HUES48 (cell line): ENCODE measurements around the gene ACOT13.
"Not testable (repeated sequence)": the region's sequence is repeated elsewhere in the genome, so short reads cannot be mapped to it uniquely, and the experiment has no call there.

ENCODE experiments used
- H3K27ac ChIP-seq: one replicate; pipeline ENCODE4 v1.7.0; 2013; ENCODE audit warnings: low read depth, low read length, inconsistent platforms
- H3K27me3 ChIP-seq: 2 replicates; pipeline ENCODE4 v1.6.1; 2013; ENCODE audit warnings: mild to moderate bottlenecking, low read length; ENCODE audit not compliant: control insufficient read depth, insufficient read depth
- H3K36me3 ChIP-seq: 2 replicates; pipeline ENCODE4 v1.6.1; 2013; ENCODE audit warnings: low read length; ENCODE audit not compliant: control insufficient read depth, insufficient read depth
- H3K4me1 ChIP-seq: 2 replicates; pipeline ENCODE4 v1.6.1; 2013; ENCODE audit warnings: mild to moderate bottlenecking, low read length; ENCODE audit not compliant: control insufficient read depth, insufficient read depth
- H3K4me3 ChIP-seq: 2 replicates; pipeline ENCODE4 v1.5.1; 2013; ENCODE audit warnings: mild to moderate bottlenecking, low read depth, low read length
- H3K9ac ChIP-seq: 2 replicates; pipeline ENCODE4 v1.6.1; 2013; ENCODE audit warnings: mild to moderate bottlenecking, low read depth, low read length, moderate library complexity
- H3K9me3 ChIP-seq: 2 replicates; pipeline ENCODE4 v1.6.1; 2013; ENCODE audit warnings: low read length; ENCODE audit not compliant: control insufficient read depth, insufficient read depth

The ACOT13 gene

DNA sequence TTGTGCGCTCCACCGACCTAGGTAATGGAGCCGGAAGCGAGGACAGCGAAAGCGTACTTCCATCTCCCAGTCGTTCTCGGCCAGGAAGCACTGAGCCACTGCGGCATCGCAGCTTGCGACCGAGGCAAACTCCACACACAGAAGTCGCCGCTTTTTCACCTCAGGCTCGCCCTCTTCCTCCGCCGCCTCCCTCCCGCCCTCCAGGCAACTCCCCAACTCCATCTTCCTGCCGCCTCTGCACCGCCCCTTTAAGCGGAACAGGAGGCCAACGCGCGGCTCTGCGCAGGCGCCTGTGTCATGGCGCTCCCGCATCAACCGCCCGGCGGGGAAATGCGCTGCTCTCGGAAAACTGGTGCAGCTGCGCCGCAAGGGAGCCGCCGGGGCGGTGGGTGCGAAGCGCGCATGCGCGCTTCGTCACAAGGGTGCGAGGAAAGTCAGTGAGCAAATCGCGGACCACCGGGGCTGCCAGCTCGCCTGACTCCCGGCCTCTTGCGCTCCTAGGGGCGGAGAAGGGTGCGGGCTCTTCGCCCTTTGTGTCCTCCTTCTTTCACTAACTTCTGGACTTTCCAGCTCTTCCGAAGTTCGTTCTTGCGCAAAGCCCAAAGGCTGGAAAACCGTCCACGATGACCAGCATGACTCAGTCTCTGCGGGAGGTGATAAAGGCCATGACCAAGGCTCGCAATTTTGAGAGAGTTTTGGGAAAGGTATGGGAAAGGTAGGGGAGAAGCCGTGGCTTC is at the start of gene ACOT13, which contains the start of gene TDP2:
TSS of gene ACOT13 (plus strand) at position 437 of the 737 bp plus-strand sequence. CDS start at position 624, 187 bp downstream.
TSS of gene TDP2 (minus strand) at position 259 of the 737 bp plus-strand sequence. CDS start at position 222, 37 bp downstream.
- Histone ChIP-seq H3K27ac (peak within 1 kb of the TSS; percentile 88), H3K4me3 (peak within 1 kb of the TSS; percentile 94), H3K9ac (peak within 1 kb of the TSS; percentile 92), H3K4me1 (peaks cover 10% of the 10 kb centered on the region; the same call in 1 of the 2 replicates), H3K36me3 (peaks cover 31% of the 10 kb centered on the region), H3K9me3 (peaks cover 19% of the 10 kb centered on the region), H3K27me3 (no peaks in the 10 kb centered on the region)

DNA sequence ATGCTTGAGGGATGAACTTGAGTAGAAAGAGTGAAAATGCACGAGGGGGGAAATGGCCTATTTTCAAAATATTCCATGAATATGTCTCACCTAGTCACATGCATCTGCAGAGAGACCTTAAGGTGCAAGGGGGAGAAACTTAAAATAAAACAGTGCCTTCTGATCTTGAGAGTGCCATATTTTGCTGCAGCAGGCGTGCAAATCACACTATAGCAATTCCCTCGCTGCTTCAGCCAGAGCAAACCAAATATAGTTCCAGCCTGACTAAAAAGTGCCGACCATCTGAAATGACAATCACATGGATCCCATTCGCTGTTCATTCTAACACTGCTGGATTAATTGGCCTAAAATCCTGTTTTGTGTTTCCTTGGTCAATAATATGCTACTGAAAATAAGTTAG is 47.2 kb upstream of the ACOT13 start:
- Histone ChIP-seq H3K27me3 (no peaks in the 10 kb centered on the region), H3K9me3 (no peaks in the 10 kb centered on the region), H3K9ac (no peak overlapping the region), H3K4me1 (0 out of 2 replicates have a peak, but pooled peaks cover 4% of the 10 kb centered on the region), H3K27ac (no peak overlapping the region), H3K4me3 (no peak overlapping the region), H3K36me3 (no peaks in the 10 kb centered on the region)

DNA sequence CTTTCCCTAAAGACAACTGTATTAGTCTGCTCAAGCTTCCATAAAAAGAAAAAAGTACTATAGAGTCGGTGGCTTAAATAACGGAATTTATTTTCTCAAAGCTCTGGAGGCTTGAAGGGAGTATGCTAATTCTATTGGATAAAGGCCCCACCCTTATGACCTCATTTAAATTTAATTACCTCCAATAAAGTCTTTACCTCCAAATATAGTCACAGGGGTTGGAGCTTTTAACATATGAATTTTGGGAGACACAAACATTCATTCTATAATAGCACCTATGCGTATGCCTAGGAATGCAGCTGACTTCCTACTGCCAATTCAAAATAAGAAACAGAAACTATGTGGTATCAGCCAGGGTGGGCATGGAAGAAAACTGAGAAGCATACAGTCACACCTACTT is 46.2 kb upstream of the ACOT13 start:
- Histone ChIP-seq H3K9ac (no peak overlapping the region), H3K36me3 (no peaks in the 10 kb centered on the region), H3K27ac (no peak overlapping the region), H3K4me3 (no peak overlapping the region), H3K27me3 (no peaks in the 10 kb centered on the region), H3K4me1 (0 out of 2 replicates have a peak, but pooled peaks cover 4% of the 10 kb centered on the region), H3K9me3 (no peaks in the 10 kb centered on the region)

DNA sequence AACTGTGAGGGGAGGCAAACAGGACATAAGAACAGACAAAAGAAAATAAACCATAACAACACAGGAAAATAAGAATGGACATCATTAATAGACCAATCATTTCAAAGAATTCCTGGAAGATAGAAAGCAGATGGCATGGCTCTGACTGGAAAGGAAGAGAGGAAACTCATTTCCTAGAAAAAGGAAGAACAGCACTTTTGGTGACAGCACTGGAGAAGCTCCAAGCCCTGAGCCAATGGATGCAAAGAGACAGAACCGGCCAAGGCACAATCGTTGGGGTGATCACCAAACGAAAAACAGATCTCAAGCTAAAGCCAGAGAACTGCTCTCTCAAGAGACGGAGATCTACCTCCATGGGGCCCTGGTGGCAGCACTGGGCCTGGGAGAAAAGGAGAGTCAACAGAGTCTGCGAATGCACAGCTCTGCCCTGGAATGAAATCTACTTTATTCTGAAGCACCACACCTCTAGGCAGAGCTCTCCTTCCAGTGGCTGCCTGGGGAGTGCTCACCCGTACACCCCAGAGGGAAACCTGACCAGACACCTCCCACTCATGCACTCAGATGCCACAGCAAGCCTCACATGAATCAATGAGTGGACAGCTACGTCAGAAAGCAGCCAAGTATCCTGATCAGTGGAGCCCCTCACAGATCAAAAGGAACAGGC is 45.1 kb upstream of the ACOT13 start:
- no peaks in the 10 kb centered on the region for H3K36me3 ChIP-seq
- H3K9me3 ChIP-seq, result no peaks in the 10 kb centered on the region
- no peak overlapping the region for H3K9ac ChIP-seq
- no peaks in the 10 kb centered on the region for H3K27me3 ChIP-seq
- H3K4me3 ChIP-seq, result no peak overlapping the region
- no peak overlapping the region for H3K27ac ChIP-seq
- H3K4me1 ChIP-seq, result 0 out of 2 replicates have a peak, but pooled peaks cover 4% of the 10 kb centered on the region

DNA sequence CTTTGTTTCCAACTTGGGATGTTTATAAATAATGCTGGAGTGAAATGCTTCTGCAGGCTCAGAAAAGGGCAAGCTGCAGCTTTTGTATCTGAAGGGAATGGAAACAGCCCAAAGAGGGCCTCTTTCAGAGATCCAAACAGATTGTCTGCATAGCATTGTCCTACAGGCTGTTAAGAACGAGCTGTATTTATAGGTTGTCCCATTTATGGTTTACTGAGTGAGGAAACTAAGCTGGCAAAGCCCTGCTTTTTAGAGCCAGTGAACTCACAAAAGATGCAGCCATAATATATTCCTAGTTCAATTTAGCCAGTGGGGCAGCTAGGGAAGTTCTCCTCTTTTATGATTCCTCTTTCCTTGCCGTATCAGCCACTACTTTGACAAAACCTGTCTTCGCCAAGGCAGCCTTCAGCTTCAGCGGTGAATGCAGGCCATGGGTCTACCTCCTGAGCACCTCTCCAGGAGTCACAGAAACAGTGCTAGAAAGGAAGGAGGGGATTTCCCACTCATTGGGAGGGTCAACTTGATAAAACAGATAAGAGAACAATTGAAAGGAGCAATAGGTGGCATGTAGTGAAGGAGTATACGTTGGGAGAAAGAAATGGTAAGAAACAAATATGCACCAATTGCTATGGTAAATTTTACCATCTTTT is 35.9 kb upstream of the ACOT13 start:
- Histone ChIP-seq H3K27ac (no peak overlapping the region), H3K36me3 (no peaks in the 10 kb centered on the region), H3K4me1 (peaks cover 11% of the 10 kb centered on the region; the same call in 1 of the 2 replicates)

DNA sequence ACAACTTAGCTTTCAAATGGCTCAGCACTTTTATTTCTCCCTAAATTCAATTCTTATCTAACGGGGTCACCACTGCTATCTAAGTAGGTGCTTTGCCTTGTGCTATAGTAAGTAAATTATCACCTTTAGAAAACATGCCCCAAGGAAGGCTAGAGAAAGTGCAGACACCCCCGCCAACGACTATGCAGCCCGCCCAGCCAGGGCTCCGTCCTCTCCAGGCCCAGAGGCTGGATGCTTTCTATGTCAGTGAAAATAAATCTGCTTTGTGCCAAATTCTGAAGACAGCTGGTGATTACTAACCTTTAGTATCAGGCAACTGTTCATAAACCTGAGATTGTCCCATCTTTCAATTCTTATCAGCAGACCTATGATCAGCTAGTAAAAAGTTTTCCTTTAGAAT is 35.2 kb upstream of the ACOT13 start:
- Histone ChIP-seq H3K27me3 (no peaks in the 10 kb centered on the region), H3K36me3 (no peaks in the 10 kb centered on the region), H3K27ac (no peak overlapping the region), H3K4me1 (peaks cover 11% of the 10 kb centered on the region; the same call in 1 of the 2 replicates), H3K9me3 (no peaks in the 10 kb centered on the region), H3K4me3 (no peak overlapping the region), H3K9ac (no peak overlapping the region)

More for the DNA sequence above, 35.9 kb upstream of the ACOT13 start:
- no peak overlapping the region for H3K9ac ChIP-seq
- no peaks in the 10 kb centered on the region for H3K27me3 ChIP-seq
- no peaks in the 10 kb centered on the region for H3K9me3 ChIP-seq
- no peak overlapping the region for H3K4me3 ChIP-seq

DNA sequence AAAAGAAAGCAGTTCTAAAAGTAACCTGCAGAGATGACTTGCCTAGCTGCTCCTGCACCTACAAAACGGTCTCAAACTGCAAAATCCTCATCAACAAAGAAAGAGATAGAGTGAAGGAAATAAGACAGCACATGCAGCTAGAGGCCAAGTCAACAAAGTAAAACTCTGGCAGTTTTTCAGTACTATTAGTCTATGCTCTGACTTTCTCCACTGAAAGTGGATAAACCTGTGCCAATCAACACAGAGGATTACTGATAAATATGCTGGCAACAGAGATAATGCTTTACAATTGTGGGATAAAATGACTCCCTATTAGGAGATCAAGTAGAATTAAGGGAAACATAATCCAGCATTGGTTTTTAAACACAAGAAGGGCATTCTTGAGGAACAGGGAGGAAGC is 34.3 kb upstream of the ACOT13 start:
- no peaks in the 10 kb centered on the region for H3K9me3 ChIP-seq
- peaks cover 11% of the 10 kb centered on the region; the same call in 1 of the 2 replicates for H3K4me1 ChIP-seq
- no peak overlapping the region for H3K27ac ChIP-seq
- H3K9ac ChIP-seq, result no peak overlapping the region
- H3K36me3 ChIP-seq, result no peaks in the 10 kb centered on the region
- H3K4me3 ChIP-seq, result no peak overlapping the region
- no peaks in the 10 kb centered on the region for H3K27me3 ChIP-seq

DNA sequence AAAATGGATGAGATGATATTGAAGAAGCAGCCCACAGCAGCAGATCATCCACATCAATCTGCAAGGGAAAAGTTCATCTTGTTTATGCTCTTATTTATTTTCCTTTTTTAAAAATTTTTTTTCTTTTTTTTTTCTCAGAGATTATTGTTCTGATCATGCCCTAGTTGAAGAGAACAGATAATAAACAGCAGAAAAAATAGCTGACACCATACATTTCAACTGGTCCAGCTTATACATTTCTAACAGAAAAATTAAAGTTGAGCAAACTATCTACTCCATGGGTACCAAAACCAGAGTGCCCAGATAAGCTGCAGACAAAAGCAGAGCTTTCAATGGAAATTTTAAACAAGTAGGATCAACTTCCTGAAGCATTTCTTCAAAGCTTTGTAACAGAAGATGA is 30.2 kb upstream of the ACOT13 start:
- no peak overlapping the region for H3K27ac ChIP-seq
- no peak overlapping the region for H3K4me3 ChIP-seq
- H3K4me1 ChIP-seq, result peaks cover 4% of the 10 kb centered on the region; the same call in 1 of the 2 replicates
- no peaks in the 10 kb centered on the region for H3K27me3 ChIP-seq
- H3K36me3 ChIP-seq, result no peaks in the 10 kb centered on the region
- no peak overlapping the region for H3K9ac ChIP-seq
- H3K9me3 ChIP-seq, result no peaks in the 10 kb centered on the region; the same call in 1 of the 2 replicates

DNA sequence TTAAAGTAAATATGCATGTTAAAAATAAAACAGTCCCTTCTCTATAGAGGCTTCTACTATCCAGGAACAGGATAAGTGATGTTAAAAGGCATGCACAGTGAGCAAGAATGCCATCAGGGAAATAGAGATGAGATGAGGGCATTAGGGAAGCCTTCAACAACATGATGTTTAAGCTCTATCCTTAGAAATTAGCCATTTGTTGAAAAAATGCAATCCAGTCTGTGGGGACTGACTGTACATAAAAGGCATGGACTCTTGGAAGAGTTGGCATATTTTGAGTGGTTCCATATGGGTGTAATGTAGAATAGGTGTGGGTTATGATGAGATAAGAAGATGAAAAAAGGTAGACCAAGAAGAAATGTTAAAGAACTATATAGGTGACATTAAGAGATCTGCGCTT is 26.7 kb upstream of the ACOT13 start:
- no peaks in the 10 kb centered on the region; the same call in 1 of the 2 replicates for H3K9me3 ChIP-seq
- H3K27me3 ChIP-seq, result peaks cover 8% of the 10 kb centered on the region
- H3K27ac ChIP-seq, result no peak overlapping the region
- H3K9ac ChIP-seq, result no peak overlapping the region
- H3K36me3 ChIP-seq, result no peaks in the 10 kb centered on the region
- H3K4me1 ChIP-seq, result peaks cover 7% of the 10 kb centered on the region; the same call in 1 of the 2 replicates
- no peak overlapping the region for H3K4me3 ChIP-seq

DNA sequence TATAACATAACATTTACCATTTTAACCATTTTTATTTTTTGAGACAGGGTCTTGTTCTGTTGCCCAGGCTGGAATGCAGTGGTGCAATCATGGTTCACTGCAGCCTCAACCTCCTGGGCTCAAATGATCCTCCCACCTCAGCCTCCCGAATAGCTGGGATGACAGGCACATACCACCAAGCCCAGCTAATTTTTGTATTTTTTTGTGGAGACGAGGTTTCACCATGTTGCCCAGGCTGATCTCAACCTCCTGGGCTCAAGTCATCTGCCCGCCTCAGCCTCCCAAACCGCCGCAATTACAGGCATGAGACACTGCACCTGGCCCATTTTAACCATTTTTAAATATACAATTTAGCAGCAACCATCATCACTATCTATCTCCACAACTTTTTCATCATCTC is 26.2 kb upstream of the ACOT13 start:
- not testable (repeated sequence) for H3K27ac ChIP-seq, H3K9me3 ChIP-seq, H3K4me3 ChIP-seq, H3K4me1 ChIP-seq, H3K9ac ChIP-seq, H3K27me3 ChIP-seq, H3K36me3 ChIP-seq
